KMS-11 (cell line): ENCODE results near the gene MKRN1.

Source experiments
- H2AFZ ChIP-seq: fragments of 200-600 bp; sonication (generic); 2 replicates; pipeline ENCODE4 v1.6.1; 2016; ENCODE audit warnings: antibody characterized with exemption, mixed run types, low read depth
- H3K27ac ChIP-seq: fragments of 200-600 bp; sonication (generic); 2 replicates; pipeline ENCODE4 v1.6.1; 2016; ENCODE audit warnings: mild to moderate bottlenecking, mixed run types
- H3K27me3 ChIP-seq: fragments of 200-600 bp; sonication (generic); 2 replicates; pipeline ENCODE4 v1.6.1; 2017; ENCODE audit warnings: mild to moderate bottlenecking, low read depth, mixed run types, moderate library complexity; ENCODE audit not compliant: insufficient read depth
- H3K36me3 ChIP-seq: fragments of 200-600 bp; sonication (generic); 2 replicates; pipeline ENCODE4 v1.6.1; 2017; ENCODE audit warnings: mild to moderate bottlenecking, mixed run types; ENCODE audit not compliant: insufficient read depth
- H3K4me1 ChIP-seq: fragments of 200-600 bp; sonication (generic); 2 replicates; pipeline ENCODE4 v1.6.1; 2016; ENCODE audit warnings: mild to moderate bottlenecking, low read depth, mixed run types; ENCODE audit not compliant: poor library complexity, severe bottlenecking
- H3K4me2 ChIP-seq: fragments of 200-600 bp; sonication (generic); 2 replicates; pipeline ENCODE4 v1.7.0; 2016; ENCODE audit warnings: mild to moderate bottlenecking, mixed run types
- H3K4me3 ChIP-seq: fragments of 200-600 bp; sonication (generic); IDR thresholded peaks from 2 replicates; pipeline ENCODE4 v1.6.1; 2017; ENCODE audit warnings: low read depth, low read length, mixed read lengths; ENCODE audit not compliant: insufficient read depth
- H3K79me2 ChIP-seq: fragments of 200-600 bp; sonication (generic); 2 replicates; pipeline ENCODE4 v1.6.1; 2016; ENCODE audit warnings: low read depth, mixed run types; ENCODE audit not compliant: insufficient read depth
- H3K9ac ChIP-seq: fragments of 200-600 bp; sonication (generic); 2 replicates; pipeline ENCODE4 v1.6.1; 2016; ENCODE audit warnings: mild to moderate bottlenecking, mixed run types
- H4K20me1 ChIP-seq: fragments of 200-600 bp; sonication (generic); 2 replicates; pipeline ENCODE4 v1.6.1; 2016; ENCODE audit warnings: mild to moderate bottlenecking, mixed run types; ENCODE audit not compliant: insufficient read depth
- TF ChIP-seq, protein P1 (sequence below): fragments of 200-600 bp; sonication (generic); conservative IDR thresholded peaks from 2 replicates; pipeline ENCODE4 v1.6.1; 2017; ENCODE audit warnings: low read depth, mild to moderate bottlenecking, antibody characterized with exemption, low read length, moderate library complexity, mixed read lengths

Gene MKRN1

GRCh38 chr7:140403878-140404564, 75.3 kb downstream of the MKRN1 start, which contains the start of gene RAB19:
Gene RAB19 (plus strand): TSS chr7:140404058. CDS start chr7:140407647, 3,589 bp downstream.
- Histone ChIP-seq H3K27me3 (no peaks in the 10 kb centered on the region), H3K36me3 (no peaks in the 10 kb centered on the region), H3K79me2 (no peaks in the 10 kb centered on the region), H3K4me2 (no peak within 1 kb of the TSS), H3K9ac (no peak within 1 kb of the TSS), H3K4me1 (no peaks in the 10 kb centered on the region), H2AFZ (no peak within 1 kb of the TSS), H3K27ac (no peak within 1 kb of the TSS), H4K20me1 (no peaks in the 10 kb centered on the region), H3K4me3 (no peak within 1 kb of the TSS)
- TF ChIP-seq, protein P1, sequence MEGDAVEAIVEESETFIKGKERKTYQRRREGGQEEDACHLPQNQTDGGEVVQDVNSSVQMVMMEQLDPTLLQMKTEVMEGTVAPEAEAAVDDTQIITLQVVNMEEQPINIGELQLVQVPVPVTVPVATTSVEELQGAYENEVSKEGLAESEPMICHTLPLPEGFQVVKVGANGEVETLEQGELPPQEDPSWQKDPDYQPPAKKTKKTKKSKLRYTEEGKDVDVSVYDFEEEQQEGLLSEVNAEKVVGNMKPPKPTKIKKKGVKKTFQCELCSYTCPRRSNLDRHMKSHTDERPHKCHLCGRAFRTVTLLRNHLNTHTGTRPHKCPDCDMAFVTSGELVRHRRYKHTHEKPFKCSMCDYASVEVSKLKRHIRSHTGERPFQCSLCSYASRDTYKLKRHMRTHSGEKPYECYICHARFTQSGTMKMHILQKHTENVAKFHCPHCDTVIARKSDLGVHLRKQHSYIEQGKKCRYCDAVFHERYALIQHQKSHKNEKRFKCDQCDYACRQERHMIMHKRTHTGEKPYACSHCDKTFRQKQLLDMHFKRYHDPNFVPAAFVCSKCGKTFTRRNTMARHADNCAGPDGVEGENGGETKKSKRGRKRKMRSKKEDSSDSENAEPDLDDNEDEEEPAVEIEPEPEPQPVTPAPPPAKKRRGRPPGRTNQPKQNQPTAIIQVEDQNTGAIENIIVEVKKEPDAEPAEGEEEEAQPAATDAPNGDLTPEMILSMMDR: no peak
